CD4-positive, alpha-beta T cell (primary cell): ENCODE data around the gene MCRS1. TPM values are rescaled to one million over a fixed set of nuclear protein-coding genes. Genes with fewer than 3 reads are reported as not detected.
"Not testable (repeated sequence)": the region's sequence is repeated elsewhere in the genome, so short reads cannot be mapped to it uniquely, and the experiment has no call there.

Experiments
- ATAC-seq: fragments of 200-7000 bp; cut with Tn5 transposase; one replicate; pipeline ENCODE4 v1.10.0; 2022; ENCODE audit warnings: mild to moderate bottlenecking; ENCODE audit not compliant: poor library complexity
- CTCF ChIA-PET: fragments of 350-600 bp; sonication (Branson Sonifier 250); formaldehyde crosslinking; loops from one replicate; lab custom pipeline; 2021; ENCODE audit warnings: antibody characterized with exemption, inconsistent platforms; lab: Charles Lee
- POLR2A ChIA-PET: fragments of 350-600 bp; sonication (Branson Sonifier 250); formaldehyde crosslinking; loops from one replicate; lab custom pipeline; 2021; ENCODE audit warnings: antibody characterized with exemption, inconsistent platforms; lab: Charles Lee
- DNase-seq, 14 experiments: peaks; one replicate each; pipeline ENCODE4 v3.0.0-alpha.2; 2013 to 2020; ENCODE audit warnings: mixed read lengths in 2 of 14
- H3K27ac ChIP-seq, 2 donors: one replicate each; pipeline versions ENCODE4 v1.5.1 to v1.7.0; 2013; ENCODE audit warnings: low read length in 2 of 2, low read depth in 1 of 2, mild to moderate bottlenecking in 1 of 2
- H3K27me3 ChIP-seq, 2 experiments: 1 replicate in 1 of 2; 2 replicates in 1 of 2; pipeline versions ENCODE4 v1.6.1 to v1.7.0; 2013; ENCODE audit warnings: low read length in 2 of 2, control low read depth in 1 of 2, mild to moderate bottlenecking in 1 of 2, moderate library complexity in 1 of 2; ENCODE audit not compliant: insufficient read depth in 2 of 2, control insufficient read depth in 1 of 2
- H3K36me3 ChIP-seq: one replicate; pipeline ENCODE4 v1.6.1; 2013; ENCODE audit warnings: low read length, control low read depth; ENCODE audit not compliant: insufficient read depth
- H3K4me1 ChIP-seq: one replicate; pipeline ENCODE4 v1.6.1; 2013; ENCODE audit warnings: low read length, control low read depth; ENCODE audit not compliant: insufficient read depth
- H3K4me3 ChIP-seq: one replicate; pipeline ENCODE4 v1.5.1; 2013; ENCODE audit warnings: mild to moderate bottlenecking, low read length, moderate library complexity
- H3K9me3 ChIP-seq, 2 experiments: 1 replicate in 1 of 2; 2 replicates in 1 of 2; pipeline versions ENCODE4 v1.6.1 to v1.7.0; 2013; ENCODE audit warnings: low read length in 2 of 2, mild to moderate bottlenecking in 2 of 2, control low read depth in 1 of 2, moderate library complexity in 1 of 2; ENCODE audit not compliant: control insufficient read depth in 1 of 2, insufficient read depth in 1 of 2
- H3K27ac Mint-ChIP-seq: one replicate; pipeline ENCODE4 v1.8.0; 2020; ENCODE audit warnings: mixed read lengths
- H3K27me3 Mint-ChIP-seq: one replicate; pipeline ENCODE4 v1.8.0; 2021; ENCODE audit warnings: mixed read lengths
- H3K36me3 Mint-ChIP-seq: one replicate; pipeline ENCODE4 v1.8.0; 2021; ENCODE audit warnings: low read depth, mixed read lengths
- H3K4me1 Mint-ChIP-seq: one replicate; pipeline ENCODE4 v1.8.0; 2021; ENCODE audit warnings: low read depth, mixed read lengths
- H3K4me3 Mint-ChIP-seq: one replicate; pipeline ENCODE4 v1.8.0; 2020; ENCODE audit warnings: mild to moderate bottlenecking, mixed read lengths
- H3K9me3 Mint-ChIP-seq: one replicate; pipeline ENCODE4 v1.8.0; 2020; ENCODE audit warnings: mixed read lengths
- CTCF ChIP-seq: fragments of 200-600 bp; IDR thresholded peaks from one replicate; pipeline ENCODE4 v1.8.0; 2022; ENCODE audit warnings: antibody characterized with exemption, mild to moderate bottlenecking
- intact Hi-C, 2 experiments: fragments of 100-400 bp; cut with DNase I in 1 of 2; cut with micrococcal nuclease in 1 of 2; formaldehyde crosslinking; loops; one replicate each; pipeline versions ENCODE4 v1.15.1 to v1.9.0; 2023 to 2025; cut with DNase I, micrococcal nuclease
- total RNA-seq, 174 experiments: library from RNA in 2 of 174; stranded (reverse) in 2 of 174; gene quantifications; one replicate each; pipeline ENCODE4 v1.2.3 and lab custom pipeline; 2021 to 2026

MCRS1 gene
- total RNA-seq, 2 experiments from 2014 or later, result 49.0 to 56.4 TPM

GRCh38 chr12:49609059-49609874 lies 41.3 kb upstream of the MCRS1 start:
- no peak overlapping the region for H3K27ac ChIP-seq
- no peak for ATAC-seq
- no peak for TF ChIP-seq CTCF
- no peak for DNase-seq
- POLR2A ChIA-PET, result no interaction called here
- Mint-ChIP-seq H3K27me3 (peaks cover 14% of the 10 kb centered on the region), H3K36me3 (no peaks in the 10 kb centered on the region), H3K4me3 (no peak overlapping the region), H3K9me3 (no peaks in the 10 kb centered on the region), H3K27ac (no peak overlapping the region), H3K4me1 (no peaks in the 10 kb centered on the region)
- CTCF ChIA-PET, result no interaction called here
- H3K36me3 ChIP-seq, result no peaks in the 10 kb centered on the region
- H3K4me3 ChIP-seq, result no peak overlapping the region
- intact Hi-C loops, result no loop called here
- H3K9me3 ChIP-seq, result peaks cover 0 to 14% of the 10 kb centered on the region in 2 experiments
- H3K4me1 ChIP-seq, result no peaks in the 10 kb centered on the region
- H3K27me3 ChIP-seq, result no peaks in the 10 kb centered on the region

DNA sequence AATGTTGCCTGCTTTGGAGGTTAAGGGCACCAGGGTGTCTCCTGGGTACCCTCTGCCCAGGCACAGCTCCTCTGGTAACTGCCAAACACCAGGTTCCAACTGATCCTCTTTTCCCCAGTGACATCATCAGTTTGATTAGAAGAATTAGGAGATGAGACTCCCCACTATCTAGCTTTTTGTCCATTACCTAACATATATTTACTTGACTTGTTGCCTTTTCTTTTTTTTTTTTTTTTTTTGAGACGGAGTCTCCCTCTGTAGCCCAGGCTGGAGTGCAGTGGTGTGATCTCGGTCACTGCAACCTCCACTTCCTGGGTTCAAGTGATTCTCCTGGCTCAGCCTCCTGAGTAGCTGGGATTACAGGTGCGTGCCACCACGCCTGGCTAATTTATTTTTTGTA lies 37.6 kb upstream of the MCRS1 start, which contains the start of gene FAM186B:
Gene FAM186B (minus strand): TSS at position 101 of the 400 bp plus-strand sequence. CDS start 162 bp downstream, outside the sequence.
- H3K27ac Mint-ChIP-seq, H3K4me3 Mint-ChIP-seq, H3K36me3 Mint-ChIP-seq, H3K27me3 Mint-ChIP-seq, DNase-seq, H3K4me1 Mint-ChIP-seq, H3K27me3 ChIP-seq, intact Hi-C loops, H3K9me3 ChIP-seq, ATAC-seq, H3K4me1 ChIP-seq, H3K27ac ChIP-seq, H3K36me3 ChIP-seq, H3K9me3 Mint-ChIP-seq, H3K4me3 ChIP-seq: not testable (repeated sequence)
- ChIA-PET POLR2A (interaction anchor here (1.8 kb wide), 1 partner anchor 17 kb away, joined by 5 read pairs; no protein-coding TSS in a partner anchor), CTCF (interaction anchor here (0.8 kb wide), 1 partner anchor 25 kb away, joined by 3 read pairs; no protein-coding TSS in a partner anchor)

DNA sequence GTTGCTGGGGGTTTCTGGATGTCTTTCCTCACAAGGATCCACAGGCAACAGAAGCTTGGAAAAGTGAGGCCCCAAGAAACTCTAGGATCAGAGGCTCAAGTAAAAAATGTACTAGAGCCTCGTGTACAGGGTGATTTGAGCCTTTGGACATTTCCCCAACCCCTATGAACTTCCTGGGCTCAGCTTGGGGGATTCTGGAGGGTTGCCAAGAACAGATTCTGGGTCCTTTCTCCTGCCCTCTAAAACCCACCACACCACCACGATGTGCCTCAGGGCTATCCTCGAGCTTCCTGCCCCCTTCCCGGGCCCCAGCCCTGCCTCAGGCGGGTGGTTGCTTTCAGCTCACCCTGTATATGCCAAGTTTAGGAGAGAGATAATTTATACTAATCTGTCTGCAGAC lies 36.9 kb upstream of the MCRS1 start:
- intact Hi-C loops, result no loop called here
- no peak for TF ChIP-seq CTCF
- no peak overlapping the region for H3K27ac Mint-ChIP-seq
- no peaks in the 10 kb centered on the region for H3K9me3 Mint-ChIP-seq
- ATAC-seq (no peak), DNase-seq (no peak)
- H3K4me1 Mint-ChIP-seq, result no peaks in the 10 kb centered on the region
- Histone ChIP-seq H3K9me3 (no peaks in the 10 kb centered on the region), H3K4me1 (no peaks in the 10 kb centered on the region), H3K36me3 (no peaks in the 10 kb centered on the region), H3K27me3 (no peaks in the 10 kb centered on the region), H3K4me3 (no peak overlapping the region), H3K27ac (no peak overlapping the region)
- H3K36me3 Mint-ChIP-seq, result no peaks in the 10 kb centered on the region
- CTCF ChIA-PET, result no interaction called here
- H3K27me3 Mint-ChIP-seq, result peaks cover 1% of the 10 kb centered on the region
- POLR2A ChIA-PET, result interaction anchor here (1.8 kb wide), 1 partner anchor 18 kb away, joined by 5 read pairs; no protein-coding TSS in a partner anchor
- H3K4me3 Mint-ChIP-seq, result no peak overlapping the region
